NCI-H2171 treated with DMSO at 0.1 percent for 48 hours (cell line): Measurements from ENCODE around the gene GALNT14.

Experiments
- DNase-seq: peaks from one replicate; lab custom pipeline; 2025; lab: John Stamatoyannopoulos, UW

GALNT14 gene

DNA sequence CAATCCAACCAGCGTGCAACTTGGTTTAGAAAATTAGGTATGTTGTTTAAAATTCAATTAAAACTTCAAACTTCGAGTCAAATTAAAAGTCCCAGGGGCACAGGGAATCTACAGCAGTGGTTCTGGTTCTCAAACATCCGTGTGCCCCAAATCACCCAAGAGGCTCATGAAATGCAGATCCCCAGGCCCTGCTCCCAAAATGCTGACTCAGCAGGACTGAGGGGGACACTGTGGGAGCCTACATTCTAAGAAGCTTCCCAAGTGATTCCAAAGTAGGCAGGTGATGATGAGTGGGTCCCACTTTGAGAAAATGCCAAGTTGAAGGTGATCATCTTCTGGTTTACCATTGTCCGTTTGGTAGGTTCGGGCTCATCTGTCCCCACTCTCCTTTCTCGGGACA lies 82.3 kb downstream of the GALNT14 start:
- DNase-seq = no peak

DNA sequence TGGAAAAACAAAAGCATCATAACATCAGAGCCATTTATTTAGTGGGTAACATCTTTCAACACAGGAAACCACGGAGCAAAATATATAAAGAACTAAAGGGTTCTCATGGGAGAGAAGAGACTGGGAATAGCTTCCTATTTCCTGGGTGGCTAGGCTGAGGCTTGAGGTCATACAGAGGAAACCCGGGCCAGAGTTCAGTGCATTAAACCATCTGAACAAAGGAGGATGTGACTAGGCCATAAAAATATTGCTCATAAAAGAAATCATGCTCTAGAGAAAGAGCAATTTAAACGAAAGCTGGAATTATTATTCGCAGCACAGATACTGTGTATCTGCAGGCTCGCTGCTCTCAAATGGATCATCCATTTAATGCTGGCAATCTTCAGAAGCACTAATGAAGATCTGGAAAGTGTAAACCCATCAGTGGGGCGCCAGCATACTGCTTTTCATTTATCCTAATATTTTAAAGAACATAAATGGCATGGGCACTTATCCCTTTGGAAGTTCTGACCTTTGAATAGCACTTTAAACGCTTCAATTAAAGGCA lies 83.3 kb downstream of the GALNT14 start:
- DNase-seq = no peak

DNA sequence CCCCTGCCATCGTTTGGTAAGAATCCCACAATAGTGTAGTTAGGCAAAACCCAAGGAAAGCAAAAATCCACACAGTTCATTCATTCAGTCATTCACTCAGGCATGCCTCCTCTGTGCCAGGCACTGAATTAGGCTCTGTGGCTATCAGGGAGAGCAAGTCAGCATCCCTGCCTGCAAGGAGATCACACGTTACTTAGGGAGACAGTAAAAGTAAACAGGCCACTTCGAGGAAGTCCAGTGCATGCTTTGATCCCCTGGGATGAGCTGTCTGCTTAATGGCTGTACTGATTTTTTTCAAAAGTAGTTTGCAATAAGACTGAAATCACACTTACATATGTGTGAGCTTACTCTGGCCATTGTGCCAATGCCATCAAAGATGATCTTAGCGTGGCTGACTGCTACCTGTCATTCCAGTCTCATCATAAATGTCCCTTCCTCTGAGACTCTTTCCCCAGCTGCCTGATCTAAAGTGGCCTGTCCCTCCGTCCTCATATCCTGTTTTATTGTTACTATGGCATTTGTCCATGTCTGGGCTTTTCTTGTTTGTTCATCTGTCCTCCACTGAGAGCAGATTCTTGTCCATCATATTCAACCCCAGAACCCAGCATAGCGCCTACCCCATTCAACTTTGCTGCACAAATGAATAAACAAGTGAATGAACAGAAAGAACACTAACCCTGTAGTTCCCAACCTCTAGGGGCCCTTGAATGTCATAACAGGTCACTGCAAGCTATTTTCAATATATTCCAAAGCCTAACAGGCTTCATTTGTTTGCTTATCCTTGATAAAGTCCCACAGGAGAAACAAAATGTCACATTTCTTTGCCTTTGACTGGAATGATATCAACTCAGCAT lies 84.1 kb downstream of the GALNT14 start:
- no peak for DNase-seq

DNA sequence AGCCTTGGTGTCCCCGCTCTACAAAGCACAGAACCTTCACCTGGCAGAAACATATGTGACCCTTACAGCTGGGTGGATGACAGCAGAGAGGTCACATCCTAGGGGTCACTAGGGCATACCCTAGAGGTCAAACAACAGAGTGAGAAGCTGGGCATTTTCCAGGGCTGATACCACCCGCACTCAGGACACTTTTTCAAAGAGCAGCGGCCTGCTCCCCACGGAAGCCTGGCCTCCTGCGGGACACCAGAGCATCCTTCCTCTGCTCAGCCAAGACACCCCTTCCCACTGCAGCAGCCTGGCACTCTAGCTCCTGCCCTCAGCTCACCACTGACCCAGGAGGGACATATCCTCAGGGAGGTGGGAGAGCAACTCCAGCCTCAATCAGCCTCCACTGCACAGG lies 86.0 kb downstream of the GALNT14 start:
- DNase-seq = no peak

DNA sequence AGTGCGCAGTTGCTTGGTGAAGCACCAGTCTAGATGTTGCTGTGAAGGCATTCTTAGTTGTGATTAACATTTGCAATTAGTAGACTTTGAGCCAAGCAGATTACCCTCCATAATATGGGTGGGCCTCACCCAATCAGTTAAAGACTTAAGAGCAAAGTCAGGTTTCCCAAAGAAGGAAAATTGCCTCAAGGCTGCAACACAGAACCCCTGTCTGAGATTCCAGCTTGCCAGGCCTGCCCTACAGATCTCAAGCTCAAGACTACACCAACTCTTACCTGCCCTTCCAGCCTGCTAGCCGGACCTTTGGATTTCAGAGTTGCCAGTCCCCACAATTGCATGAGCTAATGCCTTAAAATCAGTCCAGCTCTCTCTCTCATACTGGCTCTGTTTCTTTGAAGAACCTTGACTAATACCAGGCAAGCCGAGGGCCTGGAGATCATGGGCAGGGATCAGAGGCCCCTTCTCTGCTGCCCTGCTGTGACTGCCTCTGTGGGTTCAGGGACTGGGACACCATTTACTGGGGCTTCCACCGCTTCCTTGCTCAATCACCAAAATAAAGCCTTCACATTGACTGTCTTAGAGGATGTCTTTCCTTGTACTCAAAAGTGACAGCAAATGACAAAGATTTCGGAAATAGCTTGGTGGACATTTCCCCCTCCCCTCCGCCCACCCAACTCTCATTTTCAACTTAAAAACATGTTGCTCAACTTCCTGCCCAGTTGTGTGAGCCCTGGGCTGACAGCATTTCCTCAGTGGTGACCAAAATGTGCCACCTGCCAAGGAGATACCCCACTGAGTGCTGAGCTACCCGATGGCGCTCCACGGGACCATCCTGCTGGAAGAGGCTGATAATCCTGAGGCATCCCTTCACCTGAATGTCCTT lies 86.7 kb downstream of the GALNT14 start:
- DNase-seq = no peak

DNA sequence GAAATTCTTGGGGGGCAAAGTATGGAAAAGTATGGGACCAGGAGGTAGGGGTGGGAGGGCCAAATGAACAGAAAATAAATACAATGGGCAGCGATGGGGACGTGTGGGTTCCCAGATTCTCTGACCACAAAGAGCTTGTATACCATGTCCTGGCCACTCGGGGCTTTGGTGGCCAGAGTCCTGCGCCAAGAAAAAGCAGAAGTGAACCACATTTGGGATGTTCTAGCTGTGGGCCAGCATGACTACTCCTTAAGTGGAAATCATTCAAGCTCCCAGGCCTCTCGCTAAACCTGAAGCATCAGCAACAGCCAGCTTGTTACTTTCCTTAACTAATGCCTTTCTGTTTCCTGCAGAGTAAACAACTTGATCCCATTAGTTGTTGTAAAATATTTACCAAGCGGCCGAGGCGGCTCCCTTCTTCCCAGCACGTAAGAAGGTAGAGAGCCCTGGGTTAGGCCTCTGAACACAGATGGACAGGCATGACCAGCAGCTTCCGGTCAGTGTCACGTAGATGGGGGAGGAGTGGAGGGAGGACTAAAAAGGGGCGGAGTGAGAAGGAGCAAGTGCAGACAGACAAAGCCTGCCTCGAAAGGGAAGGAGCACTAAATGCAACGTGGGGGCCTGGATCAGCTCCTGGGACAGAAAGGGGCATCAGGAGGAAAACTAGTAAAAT lies 88.2 kb downstream of the GALNT14 start:
- DNase-seq = no peak

DNA sequence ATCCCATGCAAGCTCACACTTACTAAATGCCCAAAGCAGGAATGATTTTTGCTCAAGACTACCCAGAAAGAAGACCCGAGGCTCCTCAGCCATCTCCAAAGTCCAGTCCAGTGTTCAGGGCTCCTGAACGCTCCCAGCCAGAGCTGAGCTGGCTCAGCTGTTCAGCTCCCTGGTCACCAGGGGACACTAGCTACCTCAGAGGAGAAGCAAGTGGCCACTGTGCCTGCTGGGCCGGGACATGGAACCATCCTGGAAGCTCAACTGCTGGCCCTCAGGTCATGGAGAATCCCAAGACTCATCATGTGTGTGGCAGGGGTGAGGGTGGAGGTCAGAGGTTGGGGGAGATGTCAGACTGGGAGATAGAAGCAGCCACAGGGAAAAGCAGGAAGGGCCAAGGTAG lies 89.0 kb downstream of the GALNT14 start:
- DNase-seq = no peak

DNA sequence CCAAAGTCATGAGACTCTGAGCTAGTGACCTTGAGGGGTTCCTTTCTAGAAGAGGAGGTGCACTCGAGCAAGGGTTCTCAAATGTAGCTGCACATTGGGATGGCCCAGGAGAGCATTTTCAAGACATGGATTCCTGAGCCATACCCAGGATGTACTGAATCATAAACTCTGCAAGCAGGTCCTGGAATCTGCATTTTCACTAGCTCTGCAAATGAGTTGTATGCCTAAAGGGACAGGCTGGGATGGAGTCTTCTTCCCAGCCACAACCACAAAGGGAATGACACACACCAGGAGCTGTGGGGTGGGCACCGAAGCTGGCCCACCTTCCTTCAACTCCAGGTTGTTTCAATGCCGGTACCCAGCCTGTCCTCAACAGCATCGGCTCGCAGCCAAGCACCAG lies 90.6 kb downstream of the GALNT14 start:
- no peak for DNase-seq

DNA sequence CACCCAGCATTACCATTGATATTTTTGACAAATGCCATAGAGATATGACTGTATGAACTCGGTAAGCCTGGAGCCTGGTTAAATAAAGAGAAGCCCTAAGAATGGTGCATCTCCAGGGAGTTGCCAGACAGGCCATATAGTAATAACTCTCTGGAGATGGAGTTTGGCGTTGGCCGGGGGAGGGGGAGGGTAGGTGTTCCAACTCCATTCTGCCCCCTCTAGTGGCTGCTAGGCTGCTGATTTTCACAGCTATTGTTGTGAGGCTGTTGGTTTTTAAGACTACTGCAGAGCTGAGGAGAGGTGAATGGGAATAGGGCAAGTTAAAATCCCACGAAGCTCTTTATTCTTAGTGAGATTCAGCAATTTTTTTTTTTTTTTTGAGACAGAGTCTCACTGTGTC lies 99.9 kb downstream of the GALNT14 start:
- no peak for DNase-seq

DNA sequence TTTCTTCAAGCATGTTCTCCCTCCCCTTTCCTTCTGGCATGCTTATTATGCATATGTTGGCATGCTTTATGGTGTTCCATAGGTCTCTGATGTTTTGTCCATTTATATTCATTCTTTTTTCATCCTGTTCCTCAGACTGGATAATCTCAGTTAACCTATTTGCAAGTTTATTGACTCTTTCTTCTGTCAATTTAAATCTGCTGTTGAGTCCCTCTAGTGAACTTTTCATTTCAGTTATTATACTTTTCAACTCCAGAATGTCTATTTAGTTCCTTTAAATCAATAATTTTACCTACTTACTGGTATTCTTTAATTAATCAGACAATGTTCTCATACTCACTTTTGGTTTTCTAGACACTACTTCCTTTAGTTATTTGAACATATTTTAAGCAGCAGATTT lies 101.2 kb downstream of the GALNT14 start:
- DNase-seq = no peak

DNA sequence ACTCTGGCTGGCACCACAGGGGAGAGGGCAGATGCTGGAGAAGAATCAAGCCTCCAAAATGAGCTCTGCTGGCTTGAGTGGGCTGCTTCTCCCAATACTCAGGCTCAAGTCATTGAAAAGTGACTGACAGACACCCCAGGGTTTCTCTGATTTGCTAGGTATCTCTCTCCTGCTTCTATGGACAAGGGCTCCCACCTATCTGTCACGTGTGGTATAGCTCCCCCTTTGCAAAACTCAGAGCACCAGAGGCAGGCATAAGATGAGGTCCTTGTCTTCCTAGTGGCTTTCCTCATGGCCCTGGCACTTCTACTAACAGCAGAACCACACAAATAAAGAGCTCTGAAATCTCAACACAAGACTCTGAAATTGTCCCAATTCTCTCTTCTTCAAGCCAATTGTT lies 105.2 kb downstream of the GALNT14 start:
- no peak for DNase-seq

DNA sequence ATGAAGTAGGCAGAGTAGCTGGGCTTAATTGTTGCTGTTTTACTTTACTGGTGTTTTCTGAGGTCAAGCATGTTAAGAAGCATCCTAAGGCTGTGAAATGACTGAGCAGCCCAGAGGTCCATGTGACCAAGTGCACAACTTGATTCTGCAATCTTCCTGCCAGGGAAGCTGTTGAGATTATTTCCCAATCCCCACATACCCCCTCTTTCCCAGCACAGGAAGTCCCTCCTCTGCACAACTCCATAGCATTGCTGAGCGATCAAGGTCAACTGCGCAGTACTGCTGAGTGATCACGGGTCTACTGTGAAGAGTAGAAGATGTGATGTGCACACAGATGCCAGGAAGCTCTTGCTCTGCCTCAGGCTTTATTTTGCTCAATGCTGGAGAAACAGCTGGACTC lies 105.8 kb downstream of the GALNT14 start:
- no peak for DNase-seq

DNA sequence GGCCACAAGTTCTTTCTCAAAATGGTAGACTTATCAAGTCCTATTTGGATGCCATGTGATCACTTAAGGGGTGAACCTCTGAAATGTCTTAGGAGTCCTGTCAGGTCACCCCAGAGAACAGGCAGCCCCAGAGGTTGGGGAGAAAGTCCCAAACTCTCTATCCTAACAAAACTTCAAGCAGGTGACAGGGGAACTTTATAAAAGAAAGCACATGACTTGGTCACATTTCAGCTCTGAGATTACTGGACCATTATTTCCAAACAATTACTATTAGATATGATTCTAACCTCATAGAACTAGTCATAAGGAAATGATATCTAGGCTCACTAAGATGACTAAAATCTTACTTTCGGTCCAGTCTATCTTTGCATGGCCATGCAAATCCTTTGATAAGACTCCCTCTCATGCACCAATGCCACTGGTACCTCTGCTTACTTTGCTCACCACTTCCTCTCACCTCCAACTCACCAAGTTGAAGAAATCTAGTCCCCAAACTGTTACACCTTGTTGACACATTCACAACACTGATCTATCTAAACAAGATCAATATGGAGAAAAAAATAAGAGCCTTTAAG lies 107.0 kb downstream of the GALNT14 start:
- no peak for DNase-seq

DNA sequence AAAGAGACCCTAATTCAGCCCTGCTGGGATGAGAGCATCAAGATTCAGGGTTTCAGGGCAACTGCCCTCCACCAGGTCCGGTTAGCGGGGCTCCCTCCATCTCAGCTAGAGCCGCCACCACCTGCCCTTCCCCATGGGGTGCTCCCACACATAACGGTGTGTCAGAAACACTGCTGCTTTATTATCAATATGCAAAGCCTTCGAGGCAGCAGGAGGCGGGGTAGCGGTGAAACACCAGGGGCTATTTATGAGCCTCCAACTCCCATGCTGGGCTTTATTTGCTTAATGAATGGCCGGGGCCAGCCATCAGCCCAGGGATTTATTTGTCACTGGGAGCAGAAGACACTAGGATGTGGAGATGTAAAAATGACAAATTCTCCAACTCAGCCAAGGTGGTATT lies 109.8 kb downstream of the GALNT14 start:
- DNase-seq = no peak

DNA sequence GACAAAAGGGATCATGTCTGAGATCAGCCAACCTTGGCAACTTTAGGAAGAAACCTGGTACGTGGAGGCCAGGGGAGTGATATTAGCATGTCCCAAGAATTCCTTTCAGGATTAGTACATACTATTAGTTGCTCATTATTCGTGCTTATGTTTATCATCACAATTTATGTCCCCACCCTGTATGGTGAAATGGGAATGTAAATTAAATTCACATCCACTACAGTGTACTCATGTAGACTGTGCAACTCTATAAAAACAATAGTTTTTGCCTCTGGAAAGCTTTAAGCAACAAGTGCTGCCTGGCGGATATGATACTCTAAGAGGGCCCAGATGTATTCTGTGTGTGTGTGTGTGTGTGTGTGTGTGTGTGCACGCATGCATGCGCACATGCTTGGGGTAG lies 110.7 kb downstream of the GALNT14 start:
- DNase-seq = no peak

DNA sequence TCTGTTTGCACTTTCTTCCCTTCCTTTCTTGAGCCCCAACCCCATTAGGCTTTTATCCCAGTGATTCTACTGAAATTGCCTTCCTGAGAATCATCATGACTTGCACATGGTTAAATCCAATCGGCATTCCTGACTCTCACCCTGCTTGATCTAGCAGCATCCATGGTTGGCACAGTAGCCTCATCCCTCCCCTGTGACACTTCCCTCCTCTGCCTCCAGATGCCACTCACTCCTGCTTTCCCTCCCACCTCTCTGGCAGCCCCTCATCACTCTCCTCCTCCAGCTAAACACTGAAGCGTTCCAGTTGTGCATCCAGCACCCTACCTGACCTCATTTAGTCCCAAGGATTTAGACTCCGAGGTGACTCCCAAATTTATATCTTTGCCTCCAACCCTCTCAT lies 114.7 kb downstream of the GALNT14 start:
- no peak for DNase-seq

DNA sequence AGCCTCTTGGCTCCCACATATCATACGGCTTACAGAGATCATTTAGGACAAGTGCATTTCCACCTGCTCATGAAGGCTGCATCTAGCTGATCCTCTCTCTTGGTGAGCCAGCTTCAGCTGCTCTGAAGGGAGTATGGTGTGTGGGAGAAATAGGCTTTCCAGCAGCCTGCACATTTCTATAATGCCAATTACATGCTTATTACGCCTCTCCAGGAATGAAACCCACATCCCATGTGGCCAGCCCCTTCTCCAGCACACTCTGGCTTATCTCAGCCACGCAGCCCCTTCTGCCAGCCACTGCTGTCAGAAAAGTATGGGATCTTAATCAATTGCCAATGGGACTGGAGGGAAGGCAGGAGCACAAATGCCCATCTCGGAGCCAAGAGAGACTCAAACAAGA lies 117.5 kb downstream of the GALNT14 start:
- no peak for DNase-seq

DNA sequence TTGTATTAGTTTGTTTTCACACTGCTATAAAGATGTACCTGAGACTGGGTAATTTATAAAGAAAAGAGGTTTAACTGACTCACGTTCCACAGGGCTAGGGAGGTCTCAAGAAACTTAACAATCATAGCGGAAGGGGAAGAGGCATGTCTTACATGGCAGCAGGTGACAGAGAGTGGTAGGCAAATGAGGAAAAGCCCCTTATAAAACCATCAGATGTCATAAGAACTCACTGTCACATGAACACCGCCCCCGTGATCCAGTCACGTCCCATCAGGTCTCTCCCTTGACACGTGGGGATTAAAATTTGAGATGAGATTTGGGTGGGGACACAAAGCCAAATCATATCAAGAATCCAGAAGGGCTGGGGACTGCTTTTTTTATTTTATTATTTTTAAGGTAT lies 120.0 kb downstream of the GALNT14 start:
- no peak for DNase-seq

DNA sequence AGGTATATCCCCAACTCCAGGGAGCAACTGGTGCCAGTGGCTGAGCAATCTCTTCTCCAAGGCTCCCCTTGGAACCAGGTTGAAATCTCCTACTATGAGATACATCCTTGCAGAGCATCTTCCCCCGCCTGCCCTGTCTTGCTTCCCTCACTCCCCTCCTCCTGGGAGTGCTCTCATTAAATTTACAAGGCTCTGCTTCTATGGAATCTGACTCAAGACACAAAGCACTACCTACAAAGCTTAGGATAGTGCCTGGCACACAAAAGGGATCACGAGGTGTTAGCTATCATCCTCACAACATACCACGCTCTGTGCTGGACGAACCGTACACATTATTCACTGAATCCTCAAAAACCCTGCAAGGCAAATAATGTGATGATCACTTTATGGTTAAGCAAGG lies 121.6 kb downstream of the GALNT14 start:
- DNase-seq = no peak

DNA sequence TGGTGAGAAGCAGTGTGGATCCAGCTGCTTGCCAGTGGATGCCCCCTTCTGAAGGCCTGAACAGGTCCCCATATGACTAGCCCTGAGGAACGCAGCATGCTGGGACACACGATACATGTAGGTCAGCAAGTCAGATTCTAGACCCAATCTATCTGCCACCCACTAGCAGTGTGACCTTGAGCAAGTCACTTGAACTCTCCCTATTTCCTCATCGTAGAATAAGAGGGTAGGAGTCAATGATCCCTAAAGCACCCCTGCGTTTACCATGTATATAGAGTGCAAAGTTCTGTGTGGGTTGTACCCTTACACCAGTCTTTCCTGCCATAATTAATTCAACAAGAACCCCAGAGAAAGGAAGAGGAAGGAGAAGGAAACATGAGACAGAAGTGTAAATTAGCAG lies 123.7 kb downstream of the GALNT14 start:
- DNase-seq = no peak

DNA sequence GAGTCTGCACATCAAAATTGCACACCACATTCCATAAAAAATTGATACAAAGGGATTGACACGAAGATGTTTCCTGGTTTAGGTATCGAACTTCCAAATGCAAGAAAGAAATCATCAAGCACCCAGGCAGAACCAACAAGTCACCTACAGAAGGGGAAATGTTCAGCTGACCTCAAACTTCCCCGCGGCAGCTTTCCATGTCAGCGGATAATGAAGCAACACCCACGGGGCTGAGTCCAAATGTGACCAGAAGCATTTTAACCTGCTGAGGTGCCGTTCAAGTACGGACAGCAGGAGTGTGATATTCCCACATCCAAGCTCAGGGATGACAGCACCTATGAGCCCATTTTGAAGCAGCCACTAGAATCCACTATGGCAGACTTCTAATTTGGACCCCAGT lies 124.9 kb downstream of the GALNT14 start:
- no peak for DNase-seq

DNA sequence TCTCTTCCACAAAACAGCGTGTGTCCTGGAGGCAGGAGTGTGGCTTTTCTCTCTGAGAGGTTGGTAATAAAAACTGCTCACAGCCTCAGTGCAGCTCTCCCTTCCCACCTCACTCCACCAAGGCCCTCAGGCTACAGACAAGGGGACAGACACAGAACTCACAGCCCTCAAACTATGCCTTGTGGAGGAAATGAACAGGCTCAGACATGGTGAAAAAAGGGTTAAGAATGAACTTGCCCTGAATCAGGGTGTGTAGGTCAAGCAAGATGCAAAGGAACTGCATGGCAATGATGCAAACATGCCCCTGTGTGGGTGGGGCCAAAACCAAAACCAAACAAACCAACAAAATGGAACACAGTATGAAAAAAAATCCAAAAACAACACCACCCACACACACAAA lies 125.8 kb downstream of the GALNT14 start:
- no peak for DNase-seq
